A549 (cell line): ENCODE data around the gene CDH4. TPM values are rescaled to one million over a fixed set of nuclear protein-coding genes. Genes with fewer than 3 reads are reported as not detected.

Experiments used
- ATAC-seq, 2 experiments: fragments of 200-7000 bp in 1 of 2; fragments of >200 bp in 1 of 2; cut with Nextera tagmentation in 1 of 2; cut with Tn5 transposase in 1 of 2; 3 replicates each; pipeline versions ENCODE4 v1.8.0 to v1.9.1; 2018 to 2020; ENCODE audit warnings: mild to moderate bottlenecking in 1 of 2, moderate library complexity in 1 of 2
- CTCF ChIA-PET: fragments of 300-600 bp; sonication (Branson Sonifier 250); formaldehyde crosslinking; extraction: SDS; loops from one replicate; lab custom pipeline; 2021; ENCODE audit warnings: antibody characterized with exemption, inconsistent platforms; lab: Yijun Ruan, JAX
- POLR2A ChIA-PET: fragments of 350-600 bp; formaldehyde crosslinking; extraction: SDS; loops from one replicate; lab custom pipeline; 2021; ENCODE audit warnings: antibody characterized with exemption, inconsistent platforms; lab: Yijun Ruan, JAX
- DNase-seq, 2 experiments: peaks; one replicate each; pipeline versions ENCODE4 v3.0.0 to v3.0.0-alpha.2; 2011 to 2016; ENCODE audit warnings: low read depth in 1 of 2, low spot score in 1 of 2
- FAIRE-seq: peaks from 2 replicates; lab custom pipeline; 2011; peaks lifted over from hg19 to GRCh38; lab: Jason Lieb, UNC
- H3K27ac ChIP-seq, 2 experiments: fragments of >200 bp; sonication (Bioruptor Twin); formaldehyde crosslinking; 3 replicates each; pipeline ENCODE4 v1.5.1; 2016 to 2017
- H3K4me1 ChIP-seq: fragments of >200 bp; sonication (Bioruptor Twin); formaldehyde crosslinking; 3 replicates; pipeline ENCODE4 v1.6.1; 2016
- H3K4me2 ChIP-seq: fragments of >200 bp; sonication (Bioruptor Twin); formaldehyde crosslinking; 3 replicates; pipeline ENCODE4 v1.6.1; 2016
- H3K4me3 ChIP-seq: fragments of >200 bp; sonication (Bioruptor Twin); formaldehyde crosslinking; 3 replicates; pipeline ENCODE4 v1.5.1; 2016
- H3K9me3 ChIP-seq: fragments of >200 bp; sonication (Bioruptor Twin); formaldehyde crosslinking; 3 replicates; pipeline ENCODE4 v1.6.1; 2016
- CHD2 ChIP-seq: fragments of 150-350 bp; IDR thresholded peaks from 2 replicates; pipeline ENCODE4 v1.6.1; 2014; ENCODE audit warnings: low read length; ENCODE audit not compliant: partially characterized antibody
- CHD4 ChIP-seq: fragments of 200-600 bp; sonication (generic); IDR thresholded peaks from 2 replicates; pipeline ENCODE4 v1.6.1; 2016; ENCODE audit warnings: antibody characterized with exemption, mild to moderate bottlenecking, borderline replicate concordance
- EHF ChIP-seq: fragments of 250-450 bp; sonication (Bioruptor Pico); IDR thresholded peaks from 2 replicates; pipeline ENCODE4 v1.5.0; 2020; ENCODE audit warnings: mild to moderate bottlenecking
- ESRRA ChIP-seq: fragments of 150-350 bp; IDR thresholded peaks from 2 replicates; pipeline ENCODE4 v1.6.1; 2014; ENCODE audit warnings: mild to moderate bottlenecking, low read length, borderline replicate concordance
- FOSL2 ChIP-seq, 2 experiments: fragments of 450-650 bp in 1 of 2; fragments of >200 bp in 1 of 2; sonication (Bioruptor Twin) in 1 of 2; formaldehyde crosslinking; IDR thresholded peaks; 2 replicates each; pipeline versions ENCODE4 v1.5.0 to v1.6.1; 2016 to 2020; ENCODE audit warnings: mild to moderate bottlenecking in 1 of 2, moderate library complexity in 1 of 2
- FOXS1 ChIP-seq: fragments of 250-450 bp; sonication (Bioruptor Pico); IDR thresholded peaks from 2 replicates; pipeline ENCODE4 v1.5.0; 2020; ENCODE audit warnings: mild to moderate bottlenecking, moderate library complexity
- HOXB13 ChIP-seq: fragments of 250-450 bp; sonication (Bioruptor Pico); IDR thresholded peaks from 2 replicates; pipeline ENCODE4 v1.5.0; 2020; ENCODE audit warnings: low read depth, mild to moderate bottlenecking, moderate library complexity
- HOXB5 ChIP-seq: fragments of 250-450 bp; sonication (Bioruptor Pico); IDR thresholded peaks from 2 replicates; pipeline ENCODE4 v1.5.0; 2020; ENCODE audit warnings: mild to moderate bottlenecking, moderate library complexity
- JUNB ChIP-seq: fragments of >200 bp; sonication (Bioruptor Twin); formaldehyde crosslinking; IDR thresholded peaks from 2 replicates; pipeline ENCODE4 v1.6.1; 2016
- KDM1A ChIP-seq: fragments of 200-600 bp; sonication (generic); IDR thresholded peaks from 2 replicates; pipeline ENCODE4 v1.6.1; 2016; ENCODE audit warnings: low read depth, mild to moderate bottlenecking
- KDM5A ChIP-seq: fragments of 200-600 bp; sonication (generic); IDR thresholded peaks from 2 replicates; pipeline ENCODE4 v1.6.1; 2016; ENCODE audit warnings: antibody characterized with exemption, mild to moderate bottlenecking
- MAZ ChIP-seq: fragments of 150-350 bp; IDR thresholded peaks from 2 replicates; pipeline ENCODE4 v1.6.1; 2014; ENCODE audit warnings: antibody characterized with exemption, low read depth, low read length, borderline replicate concordance
- MYC ChIP-seq: IDR thresholded peaks from 2 replicates; pipeline ENCODE4 v1.6.1; 2012; ENCODE audit warnings: mild to moderate bottlenecking, inconsistent platforms, low read length, improper control_type of control experiment, borderline replicate concordance
- NFE2L2 ChIP-seq: fragments of 150-350 bp; conservative IDR thresholded peaks from 2 replicates; pipeline ENCODE4 v1.6.1; 2014; ENCODE audit warnings: low read length
- RARB ChIP-seq: fragments of 250-450 bp; sonication (Bioruptor Pico); IDR thresholded peaks from 2 replicates; pipeline ENCODE4 v1.8.0; 2021; ENCODE audit warnings: mild to moderate bottlenecking, moderate library complexity
- RNF2 ChIP-seq: fragments of 200-600 bp; sonication (generic); IDR thresholded peaks from 2 replicates; pipeline ENCODE4 v1.6.1; 2016; ENCODE audit warnings: low read depth, mild to moderate bottlenecking, antibody characterized with exemption, moderate library complexity, borderline replicate concordance
- SMC3 ChIP-seq: fragments of >200 bp; sonication (Bioruptor Twin); formaldehyde crosslinking; IDR thresholded peaks from 3 replicates; pipeline ENCODE4 v1.6.1; 2018; ENCODE audit warnings: inconsistent platforms
- ZC3H11A ChIP-seq: fragments of 450-650 bp; IDR thresholded peaks from 2 replicates; pipeline ENCODE4 v1.6.1; 2014; ENCODE audit warnings: antibody characterized with exemption, mild to moderate bottlenecking
- ZFP36 ChIP-seq: fragments of 450-650 bp; IDR thresholded peaks from 2 replicates; pipeline ENCODE4 v1.6.1; 2014; ENCODE audit warnings: borderline replicate concordance; ENCODE audit not compliant: partially characterized antibody
- WGBS: methylation state at CpG from one replicate; pipeline ENCODE4 v1.1.6; 2017; ENCODE audit errors: missing lambda C conversion rate; 5-methylcytosine and 5-hydroxymethylcytosine counted together
- polyA plus RNA-seq, 4 experiments: library from polyadenylated mRNA; depleted of rRNA in 3 of 4; stranded (reverse); fragments of >200 nt; fragmentation: RNase III in 1 of 4; extraction: RNeasy Plus Mini Kit Qiagen cat#74134 plus additional on column Dnase treatment in 1 of 4; gene quantifications; 2 replicates in 3 of 4; 3 replicates in 1 of 4; pipeline ENCODE4 v1.2.3, GENCODE V29; 2011 to 2017
- TF ChIP-seq, protein P1 (sequence below): fragments of 150-350 bp; IDR thresholded peaks from 2 replicates; pipeline ENCODE4 v1.6.1; 2014; ENCODE audit warnings: low read depth, mild to moderate bottlenecking, low read length
- TF ChIP-seq, protein P2 (sequence below): fragments of >200 bp; sonication (Bioruptor Twin); formaldehyde crosslinking; IDR thresholded peaks from 2 replicates; pipeline ENCODE4 v1.6.1; 2016
- TF ChIP-seq, protein P3 (sequence below): IDR thresholded peaks from 2 replicates; pipeline ENCODE4 v1.6.1; 2012; ENCODE audit warnings: low read depth, borderline replicate concordance

The CDH4 gene
- polyA plus RNA-seq, 2 of the 4 experiments (the other 2 are of a cell fraction), result 3.4 to 10.3 TPM

- H3K4me3 ChIP-seq, result no peak overlapping the region
- H3K4me1 ChIP-seq, result peaks cover 5% of the 10 kb centered on the region
- CTCF ChIA-PET, result interaction anchor here (0.6 to 0.8 kb wide), 2 partner anchors 8 to 132 kb away, joined by 3 read pairs; no protein-coding TSS in a partner anchor
- WGBS, result 50% methylated on average over 9 of the region's 9 CpGs
- H3K4me2 ChIP-seq, result no peak overlapping the region
- H3K27ac ChIP-seq, result no peak overlapping the region
- no peak for TF ChIP-seq HOXB13 (CRISPR knock-in tag)
- TF ChIP-seq CHD4, result no peak
- TF ChIP-seq CHD2, result no peak
- no peak for TF ChIP-seq FOXS1
- no peak for TF ChIP-seq FOSL2 (IDR thresholded peaks at IDR 0.05)
- no peak for TF ChIP-seq FOSL2 (CRISPR knock-in tag; IDR thresholded peaks at IDR 0.05)
- no peak for TF ChIP-seq MYC
- TF ChIP-seq, protein P1, sequence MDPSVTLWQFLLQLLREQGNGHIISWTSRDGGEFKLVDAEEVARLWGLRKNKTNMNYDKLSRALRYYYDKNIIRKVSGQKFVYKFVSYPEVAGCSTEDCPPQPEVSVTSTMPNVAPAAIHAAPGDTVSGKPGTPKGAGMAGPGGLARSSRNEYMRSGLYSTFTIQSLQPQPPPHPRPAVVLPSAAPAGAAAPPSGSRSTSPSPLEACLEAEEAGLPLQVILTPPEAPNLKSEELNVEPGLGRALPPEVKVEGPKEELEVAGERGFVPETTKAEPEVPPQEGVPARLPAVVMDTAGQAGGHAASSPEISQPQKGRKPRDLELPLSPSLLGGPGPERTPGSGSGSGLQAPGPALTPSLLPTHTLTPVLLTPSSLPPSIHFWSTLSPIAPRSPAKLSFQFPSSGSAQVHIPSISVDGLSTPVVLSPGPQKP, result no peak
- no peak for TF ChIP-seq EHF
- TF ChIP-seq ZC3H11A, result no peak
- TF ChIP-seq, all 56 proteins: peak for 0
- POLR2A ChIA-PET, result no interaction called here
- DNase-seq (no peak), FAIRE-seq (no peak), ATAC-seq (no peak)
- no peaks in the 10 kb centered on the region for H3K9me3 ChIP-seq
Observed at GRCh38 chr20:61583356-61583755, 331.3 kb downstream of the CDH4 start.

DNA sequence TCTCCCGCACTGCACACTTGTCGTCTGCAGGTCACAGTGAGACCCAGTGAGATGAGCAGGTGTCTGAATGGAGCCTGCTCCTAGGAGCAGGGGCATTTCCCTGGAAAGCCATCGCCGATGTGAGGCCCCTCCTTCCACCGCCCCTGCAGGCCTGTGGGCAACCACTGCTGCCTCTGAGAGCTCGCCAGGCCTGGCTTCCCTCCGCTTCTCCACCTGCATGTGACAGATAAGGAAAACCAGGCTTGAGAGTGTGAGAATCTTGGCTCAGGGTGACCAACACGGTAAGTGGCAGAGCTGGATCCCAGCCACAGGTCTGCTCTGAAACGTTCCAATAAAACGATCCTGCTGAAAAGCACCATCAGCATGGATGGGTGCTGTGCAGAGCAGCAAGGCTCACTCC, 332.8 kb downstream of the CDH4 start:
- ATAC-seq, result no peak
- TF ChIP-seq RNF2 (no peak), ZFP36 (no peak)
- WGBS, result 64% methylated on average over 9 of the region's 10 CpGs
- POLR2A ChIA-PET, result no interaction called here
- DNase-seq, result no peak
- Histone ChIP-seq H3K4me1 (peaks cover 19% of the 10 kb centered on the region), H3K4me2 (no peak overlapping the region), H3K9me3 (no peaks in the 10 kb centered on the region), H3K27ac (no peak overlapping the region), H3K4me3 (no peak overlapping the region)
- no peak for FAIRE-seq
- CTCF ChIA-PET, result no interaction called here

- no peak for FAIRE-seq
- CTCF ChIA-PET, result no interaction called here
- peaks cover 19% of the 10 kb centered on the region for H3K4me1 ChIP-seq
Observed at GRCh38 chr20:61585764-61586163, 333.7 kb downstream of the CDH4 start.

GRCh38 chr20:61587036-61587435, 335.0 kb downstream of the CDH4 start:
- no peak overlapping the region for H3K4me3 ChIP-seq
- H3K27ac ChIP-seq, result no peak overlapping the region
- FAIRE-seq (no peak), DNase-seq (no peak), ATAC-seq (no peak)
- no peak for TF ChIP-seq ZC3H11A
- no peak for TF ChIP-seq EHF
- no peak for TF ChIP-seq SMC3
- TF ChIP-seq ZFP36, result no peak
- TF ChIP-seq NFE2L2, result no peak
- TF ChIP-seq KDM5A, result no peak
- TF ChIP-seq KDM1A, result no peak
- TF ChIP-seq HOXB5 (CRISPR knock-in tag), result no peak
- TF ChIP-seq ESRRA, result no peak
- TF ChIP-seq, protein P2, sequence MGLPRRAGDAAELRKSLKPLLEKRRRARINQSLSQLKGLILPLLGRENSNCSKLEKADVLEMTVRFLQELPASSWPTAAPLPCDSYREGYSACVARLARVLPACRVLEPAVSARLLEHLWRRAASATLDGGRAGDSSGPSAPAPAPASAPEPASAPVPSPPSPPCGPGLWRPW, result no peak
- TF ChIP-seq MAZ, result no peak
- no peak for TF ChIP-seq FOSL2 (IDR thresholded peaks at IDR 0.05)
- TF ChIP-seq FOSL2 (CRISPR knock-in tag; IDR thresholded peaks at IDR 0.05), result no peak
- TF ChIP-seq, protein P3, sequence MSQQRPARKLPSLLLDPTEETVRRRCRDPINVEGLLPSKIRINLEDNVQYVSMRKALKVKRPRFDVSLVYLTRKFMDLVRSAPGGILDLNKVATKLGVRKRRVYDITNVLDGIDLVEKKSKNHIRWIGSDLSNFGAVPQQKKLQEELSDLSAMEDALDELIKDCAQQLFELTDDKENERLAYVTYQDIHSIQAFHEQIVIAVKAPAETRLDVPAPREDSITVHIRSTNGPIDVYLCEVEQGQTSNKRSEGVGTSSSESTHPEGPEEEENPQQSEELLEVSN, result no peak
- no peak for TF ChIP-seq RARB
- POLR2A ChIA-PET, result no interaction called here
- H3K4me2 ChIP-seq, result no peak overlapping the region
- 80% methylated on average over 7 of the region's 7 CpGs for WGBS
- peaks cover 10% of the 10 kb centered on the region; the same call in 1 of the 3 replicates for H3K9me3 ChIP-seq
- CTCF ChIA-PET, result no interaction called here
- H3K4me1 ChIP-seq, result peaks cover 19% of the 10 kb centered on the region

More at GRCh38 chr20:61585764-61586163, 333.7 kb downstream of the CDH4 start:
- POLR2A ChIA-PET, result no interaction called here
- H3K9me3 ChIP-seq, result 0 out of 3 replicates have a peak, but pooled peaks cover 1% of the 10 kb centered on the region
- H3K27ac ChIP-seq, result no peak overlapping the region
- no peak for TF ChIP-seq JUNB
- DNase-seq, result no peak
- whole genome bisulfite sequencing, result 86% methylated on average over 2 of the region's 2 CpGs
- ATAC-seq, result no peak
- no peak overlapping the region for H3K4me2 ChIP-seq
- H3K4me3 ChIP-seq, result no peak overlapping the region
